HUDEP-2 (cell line): ENCODE results near the gene RAMP1.
"Not testable (repeated sequence)": the region's sequence is repeated elsewhere in the genome, so short reads cannot be mapped to it uniquely, and the experiment has no call there.

ENCODE experiments used
- DNase-seq, 76 experiments: peaks; one replicate each; lab custom pipeline; 2025; ENCODE audit not compliant: unreplicated experiment in 76 of 76; lab: John Stamatoyannopoulos, UW

Gene RAMP1

GRCh38 chr2:237859533-237860272, at the start of gene RAMP1:
RAMP1 (plus strand) TSS chr2:237859623; CDS start chr2:237859676, 53 bp downstream.
- DNase-seq: no peak

DNA sequence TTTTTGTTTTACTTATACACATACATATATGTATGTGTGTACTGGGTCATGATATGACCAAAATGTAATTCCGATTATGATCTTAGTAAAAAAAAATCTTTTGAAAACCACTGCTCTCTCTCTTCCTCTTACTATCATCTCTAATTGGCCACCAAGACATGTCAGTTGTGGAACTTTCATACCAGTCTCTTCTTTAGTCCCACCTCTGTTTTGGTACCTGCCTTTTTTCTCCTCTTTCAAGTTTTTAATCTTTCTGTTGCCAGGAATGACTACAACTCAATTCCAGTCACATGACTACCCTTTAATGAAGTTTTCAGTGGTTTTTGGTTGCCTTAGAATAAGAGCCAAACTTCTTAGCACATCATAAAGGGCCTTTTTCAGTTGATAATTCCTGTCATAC, 43.8 kb upstream of the RAMP1 start:
- no peak for DNase-seq

- DNase-seq: no peak
These were observed 42.9 kb upstream of the RAMP1 start for GRCh38 chr2:237816531-237816930.

DNA sequence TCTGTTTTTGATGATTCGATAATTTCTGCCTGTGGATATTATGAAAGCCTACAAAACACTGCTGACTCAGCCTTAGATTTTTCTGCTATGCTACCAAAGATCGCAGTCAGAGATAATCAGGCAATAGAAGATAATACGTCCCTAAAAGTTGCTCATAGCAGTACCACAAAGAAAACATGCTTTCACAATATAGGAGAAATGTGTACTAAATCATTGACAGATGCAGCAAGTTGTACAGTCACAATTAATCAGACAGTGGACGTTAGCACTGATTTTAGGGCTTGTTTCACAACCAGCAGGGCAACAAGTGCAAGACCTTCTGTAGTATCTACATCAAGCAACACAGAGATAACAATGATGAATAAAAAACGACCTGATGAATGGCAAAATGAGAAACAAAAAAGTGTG, 41.4 kb upstream of the RAMP1 start:
- DNase-seq: no peak

DNA sequence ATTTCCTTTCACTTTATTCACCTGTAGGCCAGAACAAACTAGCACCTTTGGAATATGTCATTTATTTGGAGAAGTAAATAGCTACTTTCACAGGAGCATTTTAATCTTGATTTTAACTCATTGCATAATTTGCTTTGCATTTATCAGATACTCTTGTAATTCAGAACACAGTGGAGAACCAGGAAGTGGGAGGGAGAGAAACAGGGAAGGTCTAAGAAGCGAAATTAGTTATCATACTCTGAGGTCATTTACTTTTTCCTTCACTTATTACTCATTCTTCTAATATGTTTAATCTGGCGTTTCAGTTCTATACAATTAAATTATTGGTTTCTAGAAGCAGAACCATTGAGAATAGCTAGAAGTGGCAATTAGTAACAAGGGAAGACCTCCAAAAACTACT, 40.2 kb upstream of the RAMP1 start:
- no peak for DNase-seq

DNA sequence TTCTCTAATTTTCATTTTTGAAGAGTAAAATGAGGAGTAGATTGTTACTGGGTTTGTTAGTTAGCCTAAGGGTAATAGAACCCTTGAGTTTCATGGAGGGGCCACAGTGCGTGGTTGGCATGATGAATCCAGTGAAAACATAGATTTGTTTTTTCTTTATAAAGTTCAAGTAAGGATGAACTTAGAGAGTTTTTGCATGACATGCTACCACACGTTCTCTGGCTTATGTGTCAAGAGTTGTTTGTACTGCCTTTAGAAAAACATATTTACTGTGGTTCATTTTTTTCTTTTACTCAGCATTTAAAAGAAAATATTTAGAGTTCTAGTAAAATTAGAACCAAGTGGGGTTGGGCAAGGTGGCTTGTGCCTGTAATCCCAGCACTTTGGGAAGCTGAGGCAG, 39.0 kb upstream of the RAMP1 start:
- no peak for DNase-seq

DNA sequence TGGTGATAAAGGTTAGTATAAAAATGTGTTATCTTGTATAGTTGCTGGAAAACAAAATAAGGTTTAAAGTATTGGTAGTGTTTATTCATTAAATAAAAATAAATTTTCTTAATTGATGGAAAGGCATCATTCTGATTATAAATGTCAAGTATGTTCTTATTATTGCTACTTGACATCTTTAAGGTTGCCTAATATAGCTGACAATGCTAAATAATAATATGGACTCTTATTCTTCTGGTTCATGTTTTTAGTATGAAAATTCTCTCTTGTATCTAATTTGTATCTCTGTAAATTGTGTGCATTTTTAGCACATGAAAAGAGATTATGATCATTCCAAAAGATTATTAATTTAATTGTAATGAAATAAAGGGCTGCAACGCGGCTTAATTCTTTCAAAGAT, 35.9 kb upstream of the RAMP1 start:
- DNase-seq: no peak

GRCh38 chr2:237824085-237824484, 35.3 kb upstream of the RAMP1 start:
- no peak for DNase-seq

DNA sequence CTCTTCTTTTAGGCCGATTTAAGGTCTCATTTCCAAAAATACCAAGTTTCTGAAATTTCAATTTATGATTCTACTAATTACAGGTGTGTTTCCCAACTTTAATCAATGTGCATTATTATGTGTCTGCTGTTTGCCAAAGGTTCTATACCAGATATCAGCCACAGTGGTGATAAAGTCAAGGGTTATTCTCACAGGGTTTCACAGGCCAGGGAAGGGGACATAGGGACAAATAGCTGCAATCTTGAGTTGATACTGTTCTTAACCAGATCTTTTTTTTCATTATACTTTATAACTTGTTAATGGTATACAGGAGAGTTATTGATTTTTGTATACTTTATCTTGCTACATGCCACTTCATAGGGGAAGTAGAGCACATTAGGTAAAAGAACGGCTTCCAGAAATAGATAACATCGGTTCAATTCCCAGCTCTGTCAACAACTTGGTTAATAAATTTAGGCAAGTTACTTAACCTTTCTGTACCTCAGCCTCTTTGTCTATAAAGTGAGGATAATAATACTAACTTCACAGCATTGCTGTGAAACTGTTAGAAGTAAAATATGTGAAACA, 31.9 kb upstream of the RAMP1 start:
- DNase-seq: no peak

DNA sequence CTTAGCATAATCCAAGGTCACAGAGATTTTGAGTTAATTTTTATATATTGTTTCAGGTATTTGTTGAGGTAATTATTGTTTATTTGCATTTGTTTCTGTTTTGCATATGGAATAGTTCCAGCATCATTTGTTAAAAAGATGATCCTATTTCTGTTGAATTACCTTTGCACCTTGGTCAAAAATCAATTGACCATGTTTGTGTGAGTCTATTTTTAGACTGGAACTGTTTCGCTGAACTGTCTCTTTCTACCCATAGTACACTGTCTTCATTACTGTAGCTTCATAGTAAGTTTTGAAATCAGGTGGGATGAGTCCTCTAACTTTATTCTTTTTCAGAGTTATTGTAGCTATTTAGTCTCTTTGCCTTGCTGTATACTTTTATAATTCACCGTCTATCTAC, 28.9 kb upstream of the RAMP1 start:
- no peak for DNase-seq

GRCh38 chr2:237833546-237833945, 25.9 kb upstream of the RAMP1 start:
- DNase-seq: no peak

DNA sequence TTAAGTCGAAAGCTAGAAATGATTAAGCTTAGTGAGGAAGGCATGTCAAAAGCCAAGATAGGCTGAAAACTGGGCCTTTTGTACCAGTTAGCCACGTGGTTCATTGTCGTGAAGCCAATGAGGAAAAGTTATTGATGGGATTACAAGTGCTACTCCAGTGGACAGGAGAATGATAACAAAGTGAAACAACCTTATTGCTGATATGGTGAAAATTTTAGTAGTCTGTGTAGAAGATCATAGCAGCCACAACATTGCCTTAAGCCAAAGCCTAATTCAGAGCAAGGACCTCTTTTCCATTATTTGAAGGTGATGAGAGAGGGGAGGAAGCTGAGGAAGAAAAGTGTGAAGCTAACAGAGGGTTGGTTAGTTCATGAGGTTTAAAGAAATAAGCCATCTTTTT, 24.1 kb upstream of the RAMP1 start:
- DNase-seq: no peak

DNA sequence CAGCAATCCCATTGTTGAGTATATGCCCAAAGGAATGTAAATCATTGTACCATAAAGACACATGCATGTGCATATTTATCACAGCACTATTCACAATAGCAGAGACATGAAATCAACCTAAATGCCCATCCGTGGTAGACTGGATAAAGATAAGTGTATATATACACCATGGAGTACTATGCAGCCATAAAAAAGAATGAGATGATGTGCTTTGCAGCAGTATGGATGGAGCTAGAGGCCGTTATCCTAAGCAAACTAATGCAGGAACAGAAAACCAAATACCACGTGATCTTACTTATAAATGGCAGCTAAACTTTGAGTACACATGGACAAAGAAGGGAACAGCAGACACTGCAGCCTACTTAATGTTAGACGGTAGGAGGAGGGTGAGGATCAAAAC, 18.4 kb upstream of the RAMP1 start:
- DNase-seq: no peak

- not testable (repeated sequence) for DNase-seq
These were observed 10.5 kb upstream of the RAMP1 start for GRCh38 chr2:237848940-237849339.

GRCh38 chr2:237854295-237854694, 5.1 kb upstream of the RAMP1 start:
- DNase-seq: no peak

DNA sequence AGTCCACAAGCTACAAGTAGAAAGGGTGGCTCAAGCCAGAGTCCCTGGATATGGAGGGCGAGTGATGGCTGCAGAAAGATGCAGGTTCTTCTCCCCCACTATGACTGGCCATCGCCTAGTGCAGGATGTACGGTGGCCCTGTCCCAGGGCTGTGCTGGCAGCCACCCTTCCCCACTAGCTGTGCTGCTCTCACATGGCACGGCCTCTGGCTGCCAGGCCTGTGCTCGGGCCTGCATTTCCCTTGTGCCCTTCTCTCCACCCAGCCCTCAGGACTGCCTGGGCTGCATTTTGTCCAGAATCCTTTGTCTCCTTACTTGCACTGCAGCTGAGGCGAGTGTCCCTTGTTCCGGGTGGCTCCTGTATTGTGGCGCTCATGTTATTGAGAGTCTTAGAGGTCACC, 1.6 kb upstream of the RAMP1 start:
- DNase-seq: no peak

DNA sequence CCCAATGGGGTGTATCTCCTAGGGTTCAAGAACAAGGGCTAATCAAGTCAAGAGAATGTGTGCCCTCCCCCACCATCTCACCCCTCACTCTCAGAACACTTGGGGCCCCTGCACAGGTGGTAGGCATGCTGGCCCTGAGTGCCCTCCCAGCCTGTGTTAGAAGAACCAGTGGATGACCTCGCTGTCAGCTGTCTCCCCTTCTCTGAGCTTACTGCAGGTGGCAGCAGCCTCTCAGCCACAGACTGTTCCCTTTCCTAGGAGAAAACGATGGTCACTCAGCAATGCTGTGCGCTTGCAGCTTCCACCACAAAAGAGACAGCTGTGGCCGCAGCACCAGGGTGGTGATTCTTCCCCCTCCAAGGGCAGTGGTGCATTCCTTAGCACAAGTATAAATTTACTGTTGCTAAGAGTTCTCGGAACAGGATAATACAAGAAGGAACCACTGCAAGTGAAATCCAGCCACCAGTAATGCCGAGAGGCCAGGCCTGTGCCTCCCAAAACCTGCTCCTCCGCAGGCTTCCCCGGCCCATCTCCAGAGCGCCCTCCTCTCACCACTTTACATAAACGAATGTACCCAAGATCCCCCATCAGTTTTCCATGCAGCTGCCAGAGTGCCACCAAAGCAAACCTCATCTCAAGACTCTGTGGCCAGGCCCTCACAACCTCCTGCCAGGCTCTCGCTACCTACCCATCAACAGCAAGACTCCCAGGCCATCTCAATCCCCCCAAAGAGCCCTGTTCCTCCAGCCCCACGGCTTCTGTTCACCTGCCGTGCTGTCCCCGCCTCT, 935 bp upstream of the RAMP1 start:
- DNase-seq: peak in 61 of 76 experiments; percentile 3 to 69 (median 34)

GRCh38 chr2:237859082-237859433, 365 bp upstream of the RAMP1 start:
- no peak for DNase-seq

DNA sequence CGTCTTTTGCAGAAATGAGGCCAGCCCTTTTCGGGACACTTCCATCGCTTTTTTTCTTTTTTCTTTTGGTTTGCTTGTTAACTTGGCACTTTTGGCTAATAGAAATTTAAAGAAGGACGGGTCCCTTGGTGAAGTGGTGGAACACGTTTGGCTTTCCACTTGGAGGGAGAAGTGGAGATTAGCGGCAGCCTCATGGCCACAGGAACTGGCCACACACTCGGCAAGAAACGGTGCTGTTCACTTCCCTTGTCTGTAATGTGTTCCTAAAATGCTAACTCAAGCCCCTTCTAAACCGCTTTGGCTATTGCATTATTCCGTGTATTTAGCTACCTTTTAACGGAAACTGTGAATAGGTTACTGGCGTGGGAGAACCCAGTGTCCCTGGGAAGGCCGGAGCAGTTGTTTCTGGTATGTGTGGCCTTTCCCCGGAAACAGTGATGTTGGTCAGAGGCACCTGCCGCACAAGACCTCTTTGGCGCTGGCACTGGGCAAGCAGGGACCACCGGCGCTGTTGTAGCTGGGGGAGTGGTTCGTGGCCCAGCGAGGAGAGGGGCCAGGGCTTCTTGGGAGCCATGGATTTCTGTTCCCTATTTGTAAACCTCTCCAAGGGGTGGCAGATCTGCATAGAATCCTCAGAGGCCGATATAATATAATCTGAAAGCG, 981 bp downstream of the RAMP1 start:
- no peak for DNase-seq

DNA sequence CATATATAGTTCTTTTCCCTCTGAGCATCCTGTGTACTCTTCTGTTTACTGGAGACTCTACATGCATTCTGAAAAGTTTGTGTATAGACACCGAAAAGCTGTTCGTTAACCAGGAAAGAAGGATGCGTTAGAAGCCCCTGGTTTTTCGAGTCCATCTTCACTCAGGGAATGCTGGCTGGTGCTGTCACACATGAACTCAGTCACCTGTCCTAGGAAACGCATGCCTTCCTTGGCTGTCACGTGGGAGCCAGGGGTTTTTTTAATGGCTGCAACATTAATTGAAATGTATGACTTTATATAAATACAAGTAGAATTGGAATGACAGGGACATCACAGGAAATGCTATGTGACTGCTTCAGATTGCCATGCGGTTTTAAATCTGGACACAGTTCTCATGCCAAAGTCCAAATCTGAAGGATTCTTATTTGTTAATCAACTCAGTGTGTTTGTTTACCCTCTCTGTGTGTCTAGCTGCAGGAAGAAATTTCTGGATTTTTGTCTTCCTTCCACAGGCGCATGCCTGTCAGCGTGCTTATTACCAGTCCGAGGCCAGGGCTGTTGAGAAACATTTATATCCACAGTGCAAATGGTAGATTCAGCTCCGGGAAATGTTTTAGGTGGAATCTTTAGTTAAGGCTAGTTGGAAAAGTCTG, 2.6 kb downstream of the RAMP1 start:
- no peak for DNase-seq

- DNase-seq: no peak
These were observed 3.1 kb downstream of the RAMP1 start for GRCh38 chr2:237862528-237862895.
